Esophagus muscularis mucosa (tissue), 4 donors: ENCODE measurements around the gene CEP41. TPM values are rescaled to one million over a fixed set of nuclear protein-coding genes. Genes with fewer than 3 reads are reported as not detected.

Experiments used
- DNase-seq: peaks from one replicate; pipeline ENCODE4 v3.0.0-alpha.2; 2017; ENCODE audit errors: extremely low spot score
- H3K27ac ChIP-seq, 4 donors: fragments of 200-600 bp; sonication (generic); replicated peaks in 1 of 4; 1 replicate in 3 of 4; 2 replicates in 1 of 4; pipeline ENCODE4 v1.5.1; 2016 to 2019; ENCODE audit warnings: mild to moderate bottlenecking in 1 of 4
- H3K27me3 ChIP-seq, 4 donors: fragments of 200-600 bp; sonication (generic); one replicate each; pipeline versions ENCODE4 v1.5.1 to v1.6.0; 2016 to 2019
- H3K36me3 ChIP-seq, 4 donors: fragments of 200-600 bp; sonication (generic); one replicate each; pipeline ENCODE4 v1.5.1; 2016 to 2019
- H3K4me1 ChIP-seq, 4 donors: fragments of 200-600 bp; sonication (generic); one replicate each; pipeline ENCODE4 v1.5.1; 2016 to 2019
- H3K4me3 ChIP-seq, 4 donors: fragments of 200-600 bp; sonication (generic); 1 replicate in 2 of 4; 2 replicates in 2 of 4; pipeline ENCODE4 v1.5.1; 2016 to 2019; ENCODE audit warnings: mild to moderate bottlenecking in 4 of 4, moderate library complexity in 1 of 4
- H3K9me3 ChIP-seq, 4 donors: fragments of 200-600 bp; sonication (generic); 1 replicate in 3 of 4; 2 replicates in 1 of 4; pipeline ENCODE4 v1.5.1; 2016 to 2019
- CTCF ChIP-seq, 3 experiments: fragments of 200-600 bp in 2 of 3; fragments of 450-650 bp in 1 of 3; sonication (generic) in 2 of 3; IDR thresholded peaks; one replicate each; pipeline ENCODE4 v1.5.1; 2017 to 2019; ENCODE audit warnings: antibody characterized with exemption in 3 of 3, mild to moderate bottlenecking in 2 of 3, moderate library complexity in 1 of 3
- EP300 ChIP-seq: sonication (generic); formaldehyde crosslinking; IDR thresholded peaks from one replicate; pipeline ENCODE4 v1.6.1; 2017; ENCODE audit warnings: antibody characterized with exemption
- POLR2A ChIP-seq: fragments of 450-650 bp; IDR thresholded peaks from one replicate; pipeline ENCODE4 v1.6.1; 2017; ENCODE audit warnings: antibody characterized with exemption, moderate library complexity, mild to moderate bottlenecking, low read depth
- POLR2AphosphoS5 ChIP-seq, 2 donors: sonication (generic); formaldehyde crosslinking; IDR thresholded peaks; one replicate each; pipeline ENCODE4 v1.6.1; 2017; ENCODE audit warnings: antibody characterized with exemption in 2 of 2
- WGBS: methylation state at CpG from one replicate; pipeline ENCODE4 v1.1.5; 2018; 5-methylcytosine and 5-hydroxymethylcytosine counted together
- intact Hi-C: fragments of 100-400 bp; cut with DNase I; formaldehyde crosslinking; loops from one replicate; pipeline ENCODE4 v1.15.1; 2023
- total RNA-seq, 4 donors: library from RNA; depleted of rRNA; stranded (reverse); fragments of >200 nt; gene quantifications; one replicate each; pipeline versions ENCODE4 v1.1.0 to v1.2.1, GENCODE V29; 2016

CEP41 gene
- total RNA-seq, 4 donors from 2014 or later: 0.83 to 5.9 (median 2.8) TPM

- 41% methylated on average over 2 of the region's 2 CpGs for WGBS
- intact Hi-C loops: no loop called here
These were observed 19.1 kb downstream of the CEP41 start for GRCh38 chr7:130421684-130422083.

GRCh38 chr7:130420943-130421578 is 19.8 kb downstream of the CEP41 start:
- Histone ChIP-seq H3K4me3 (no peak overlapping the region), H3K4me1 (peaks cover 0 to 5% (median 0%) of the 10 kb centered on the region in 4 donors), H3K36me3 (no peaks in the 10 kb centered on the region), H3K9me3 (no peaks in the 10 kb centered on the region), H3K27ac (no peak overlapping the region), H3K27me3 (no peaks in the 10 kb centered on the region)
- intact Hi-C loops: no loop called here
- no peak for TF ChIP-seq POLR2A
- no peak for TF ChIP-seq CTCF (IDR thresholded peaks at IDR 0.05)
- DNase-seq: no peak
- 57% methylated on average over 4 of the region's 4 CpGs for WGBS

More at GRCh38 chr7:130421684-130422083, 19.1 kb downstream of the CEP41 start:
- H3K4me3 ChIP-seq: no peak overlapping the region
- H3K9me3 ChIP-seq: no peaks in the 10 kb centered on the region
- TF ChIP-seq CTCF (IDR thresholded peaks at IDR 0.05): no peak
- no peak for TF ChIP-seq POLR2AphosphoS5 (IDR thresholded peaks at IDR 0.05)
- TF ChIP-seq POLR2A: no peak
- TF ChIP-seq EP300: no peak
- H3K27me3 ChIP-seq: no peaks in the 10 kb centered on the region
- DNase-seq: no peak
- no peak overlapping the region for H3K27ac ChIP-seq
- H3K4me1 ChIP-seq: peaks cover 0 to 5% (median 0%) of the 10 kb centered on the region in 4 donors
- H3K36me3 ChIP-seq: no peaks in the 10 kb centered on the region

- Histone ChIP-seq H3K27me3 (no peaks in the 10 kb centered on the region), H3K36me3 (no peaks in the 10 kb centered on the region), H3K27ac (no peak overlapping the region), H3K4me3 (no peak overlapping the region), H3K9me3 (no peaks in the 10 kb centered on the region), H3K4me1 (peaks cover 0 to 5% (median 0%) of the 10 kb centered on the region in 4 donors)
- 78% methylated on average over 5 of the region's 5 CpGs for WGBS
- TF ChIP-seq POLR2A (no peak), CTCF (IDR thresholded peaks at IDR 0.05) (no peak), EP300 (no peak), POLR2AphosphoS5 (IDR thresholded peaks at IDR 0.05) (no peak)
- intact Hi-C loops: no loop called here
- no peak for DNase-seq
These were observed 21.2 kb downstream of the CEP41 start for GRCh38 chr7:130419658-130420057.

- peaks cover 0 to 5% (median 0%) of the 10 kb centered on the region in 4 donors for H3K4me1 ChIP-seq
- no peak for TF ChIP-seq EP300
- no peak for TF ChIP-seq CTCF (IDR thresholded peaks at IDR 0.05)
- no peak for TF ChIP-seq POLR2AphosphoS5 (IDR thresholded peaks at IDR 0.05)
- TF ChIP-seq POLR2A: no peak
- H3K27ac ChIP-seq: no peak overlapping the region
- DNase-seq: no peak
- H3K36me3 ChIP-seq: no peaks in the 10 kb centered on the region
- H3K27me3 ChIP-seq: no peaks in the 10 kb centered on the region
- intact Hi-C loops: no loop called here
- 99% methylated on average over 7 of the region's 7 CpGs for WGBS
- no peak overlapping the region for H3K4me3 ChIP-seq
- H3K9me3 ChIP-seq: no peaks in the 10 kb centered on the region
These were observed 22.5 kb downstream of the CEP41 start for GRCh38 chr7:130418306-130418705.

- H3K36me3 ChIP-seq: no peaks in the 10 kb centered on the region
- no peaks in the 10 kb centered on the region for H3K9me3 ChIP-seq
- H3K27me3 ChIP-seq: no peaks in the 10 kb centered on the region
- 65% methylated on average over 5 of the region's 5 CpGs for WGBS
- no peak for TF ChIP-seq POLR2AphosphoS5 (IDR thresholded peaks at IDR 0.05)
- no peak for TF ChIP-seq POLR2A
- TF ChIP-seq EP300: no peak
- TF ChIP-seq CTCF (IDR thresholded peaks at IDR 0.05): no peak
- no peak overlapping the region for H3K4me3 ChIP-seq
- no peak for DNase-seq
- H3K27ac ChIP-seq: no peak overlapping the region
- intact Hi-C loops: no loop called here
- peaks cover 0 to 5% (median 0%) of the 10 kb centered on the region in 4 donors for H3K4me1 ChIP-seq
These were observed 23.6 kb downstream of the CEP41 start for GRCh38 chr7:130417213-130417612.
